Neural cell (in vitro differentiated cells): ENCODE measurements around the gene DGKD.

Experiments used
- EP300 ChIP-seq: fragments of 450-650 bp; conservative IDR thresholded peaks from 2 replicates; pipeline ENCODE4 v1.6.1; 2014; ENCODE audit warnings: antibody characterized with exemption, mild to moderate bottlenecking, moderate library complexity; ENCODE audit not compliant: poor library complexity, severe bottlenecking
- EZH2 ChIP-seq: fragments of 200-600, 300-800 bp; shearing (Covaris generic), sonication (generic); IDR thresholded peaks from 2 replicates; pipeline ENCODE4 v1.6.1; 2014; ENCODE audit warnings: antibody characterized with exemption, low read length, borderline replicate concordance, mild to moderate bottlenecking; ENCODE audit not compliant: insufficient read depth, poor library complexity, severe bottlenecking
- RAD21 ChIP-seq: fragments of 450-650 bp; conservative IDR thresholded peaks from 2 replicates; pipeline ENCODE4 v1.6.1; 2014; ENCODE audit warnings: antibody characterized with exemption, mild to moderate bottlenecking, moderate library complexity
- REST ChIP-seq: IDR thresholded peaks from 2 replicates; pipeline ENCODE4 v1.6.1; 2012; ENCODE audit warnings: borderline replicate concordance
- TF ChIP-seq, protein P1 (sequence below): fragments of 450-650 bp; IDR thresholded peaks from 2 replicates; pipeline ENCODE4 v1.5.1; 2014; ENCODE audit warnings: antibody characterized with exemption, mild to moderate bottlenecking, moderate library complexity; ENCODE audit not compliant: poor library complexity, severe bottlenecking

GRCh38 chr2:233367586-233367985 is 13.3 kb downstream of the DGKD start:
- TF ChIP-seq, protein P1, sequence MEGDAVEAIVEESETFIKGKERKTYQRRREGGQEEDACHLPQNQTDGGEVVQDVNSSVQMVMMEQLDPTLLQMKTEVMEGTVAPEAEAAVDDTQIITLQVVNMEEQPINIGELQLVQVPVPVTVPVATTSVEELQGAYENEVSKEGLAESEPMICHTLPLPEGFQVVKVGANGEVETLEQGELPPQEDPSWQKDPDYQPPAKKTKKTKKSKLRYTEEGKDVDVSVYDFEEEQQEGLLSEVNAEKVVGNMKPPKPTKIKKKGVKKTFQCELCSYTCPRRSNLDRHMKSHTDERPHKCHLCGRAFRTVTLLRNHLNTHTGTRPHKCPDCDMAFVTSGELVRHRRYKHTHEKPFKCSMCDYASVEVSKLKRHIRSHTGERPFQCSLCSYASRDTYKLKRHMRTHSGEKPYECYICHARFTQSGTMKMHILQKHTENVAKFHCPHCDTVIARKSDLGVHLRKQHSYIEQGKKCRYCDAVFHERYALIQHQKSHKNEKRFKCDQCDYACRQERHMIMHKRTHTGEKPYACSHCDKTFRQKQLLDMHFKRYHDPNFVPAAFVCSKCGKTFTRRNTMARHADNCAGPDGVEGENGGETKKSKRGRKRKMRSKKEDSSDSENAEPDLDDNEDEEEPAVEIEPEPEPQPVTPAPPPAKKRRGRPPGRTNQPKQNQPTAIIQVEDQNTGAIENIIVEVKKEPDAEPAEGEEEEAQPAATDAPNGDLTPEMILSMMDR: no peak
- TF ChIP-seq RAD21 (no peak), EP300 (no peak), EZH2 (no peak), REST (no peak)
